ENCODE results near the gene C10orf90. TPM values are rescaled to one million over a fixed set of nuclear protein-coding genes. Genes with fewer than 3 reads are reported as not detected.

Gene C10orf90
- total and polyA plus RNA-seq, 9 donors: not detected

DNA sequence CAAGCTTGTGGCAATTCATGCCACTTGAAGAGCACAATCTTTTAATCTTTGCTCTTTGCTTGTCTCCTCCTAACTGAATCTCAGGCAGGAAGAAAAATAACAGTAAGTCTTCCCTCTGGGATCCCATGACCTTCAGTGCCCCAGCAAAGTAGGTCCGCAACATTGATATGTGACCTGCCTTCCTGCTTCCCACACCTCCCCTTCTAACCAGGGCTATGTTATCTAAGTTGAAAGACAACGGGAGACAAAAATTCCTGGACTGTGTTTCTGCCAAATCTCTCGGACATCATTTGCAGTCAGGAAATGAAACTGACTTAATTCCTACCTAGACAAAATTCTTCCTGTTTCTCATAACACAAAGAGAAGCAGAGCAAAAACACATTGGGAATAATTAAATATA, 53.8 kb downstream of the C10orf90 start:
- intact Hi-C loops (cut with DNase I): no loop called here
- H3K27ac ChIP-seq: no peak overlapping the region

DNA sequence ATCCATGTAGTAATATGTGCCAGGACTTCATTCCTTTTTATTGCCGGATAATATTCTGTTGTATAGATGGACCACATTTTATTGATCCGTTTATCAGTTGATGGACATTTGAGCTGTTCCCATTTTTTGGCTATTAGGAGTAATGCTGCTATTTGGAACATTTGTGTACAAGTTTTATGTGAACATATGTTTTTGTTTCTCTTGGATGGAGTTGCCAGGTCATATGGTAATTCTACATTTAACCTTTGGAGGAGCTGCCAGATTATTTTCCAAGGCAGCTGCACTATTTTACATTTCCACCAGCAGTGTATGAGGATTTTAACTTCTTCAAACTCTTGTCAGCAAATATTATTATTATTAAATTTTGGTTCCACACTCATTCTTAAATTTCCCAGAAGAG, 59.2 kb downstream of the C10orf90 start:
- Histone ChIP-seq H3K36me3 (no peaks in the 10 kb centered on the region), H3K9me3 (no peaks in the 10 kb centered on the region), H3K27me3 (no peaks in the 10 kb centered on the region), H3K4me3 (no peak overlapping the region), H3K4me1 (ENCODE audit: insufficient read depth) (no peaks in the 10 kb centered on the region), H3K27ac (no peak overlapping the region)
- TF ChIP-seq, protein P1, sequence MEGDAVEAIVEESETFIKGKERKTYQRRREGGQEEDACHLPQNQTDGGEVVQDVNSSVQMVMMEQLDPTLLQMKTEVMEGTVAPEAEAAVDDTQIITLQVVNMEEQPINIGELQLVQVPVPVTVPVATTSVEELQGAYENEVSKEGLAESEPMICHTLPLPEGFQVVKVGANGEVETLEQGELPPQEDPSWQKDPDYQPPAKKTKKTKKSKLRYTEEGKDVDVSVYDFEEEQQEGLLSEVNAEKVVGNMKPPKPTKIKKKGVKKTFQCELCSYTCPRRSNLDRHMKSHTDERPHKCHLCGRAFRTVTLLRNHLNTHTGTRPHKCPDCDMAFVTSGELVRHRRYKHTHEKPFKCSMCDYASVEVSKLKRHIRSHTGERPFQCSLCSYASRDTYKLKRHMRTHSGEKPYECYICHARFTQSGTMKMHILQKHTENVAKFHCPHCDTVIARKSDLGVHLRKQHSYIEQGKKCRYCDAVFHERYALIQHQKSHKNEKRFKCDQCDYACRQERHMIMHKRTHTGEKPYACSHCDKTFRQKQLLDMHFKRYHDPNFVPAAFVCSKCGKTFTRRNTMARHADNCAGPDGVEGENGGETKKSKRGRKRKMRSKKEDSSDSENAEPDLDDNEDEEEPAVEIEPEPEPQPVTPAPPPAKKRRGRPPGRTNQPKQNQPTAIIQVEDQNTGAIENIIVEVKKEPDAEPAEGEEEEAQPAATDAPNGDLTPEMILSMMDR (IDR thresholded peaks at IDR 0.05): no peak
- no peak for TF ChIP-seq EP300 (IDR thresholded peaks at IDR 0.05)
- TF ChIP-seq POLR2A (IDR thresholded peaks at IDR 0.05): no peak
- no peak for DNase-seq
- intact Hi-C loops (cut with DNase I): no loop called here
- WGBS, 3 donors: 51 to 70% (median 58%) methylated on average over 2 of the region's 2 CpGs

More for the DNA sequence above, 53.8 kb downstream of the C10orf90 start:
- DNase-seq: no peak
- TF ChIP-seq, protein P1 (IDR thresholded peaks at IDR 0.05): no peak
- TF ChIP-seq EP300 (IDR thresholded peaks at IDR 0.05) (no peak), POLR2A (IDR thresholded peaks at IDR 0.05) (no peak)
- H3K4me1 ChIP-seq (ENCODE audit: insufficient read depth): no peaks in the 10 kb centered on the region
- H3K9me3 ChIP-seq: no peaks in the 10 kb centered on the region
- H3K4me3 ChIP-seq: no peak overlapping the region
- H3K27me3 ChIP-seq: no peaks in the 10 kb centered on the region
- H3K36me3 ChIP-seq: no peaks in the 10 kb centered on the region
- 8 to 11% (median 11%) methylated on average over 3 of the region's 3 CpGs for WGBS, 3 donors

DNA sequence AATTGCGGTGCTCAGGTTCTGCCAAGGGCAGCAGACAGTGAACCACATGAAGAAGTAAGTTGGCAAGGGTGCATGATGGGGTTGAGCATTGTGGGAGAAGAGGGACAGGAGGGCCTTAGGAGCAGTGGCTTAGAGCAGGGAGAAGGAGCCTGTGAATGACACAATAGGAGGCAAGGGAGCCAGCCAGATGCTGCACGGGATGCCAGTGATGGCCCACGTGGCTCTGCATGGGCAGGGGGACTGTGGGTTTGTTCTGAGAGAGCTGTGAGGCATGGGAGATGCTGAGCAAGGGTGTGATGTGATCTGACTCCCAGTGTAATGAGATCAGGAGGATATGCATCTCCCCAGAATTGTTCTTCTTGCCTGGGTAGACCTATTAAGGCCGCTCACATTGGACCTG, 60.9 kb downstream of the C10orf90 start:
- no peaks in the 10 kb centered on the region for H3K36me3 ChIP-seq
- DNase-seq: no peak

DNA sequence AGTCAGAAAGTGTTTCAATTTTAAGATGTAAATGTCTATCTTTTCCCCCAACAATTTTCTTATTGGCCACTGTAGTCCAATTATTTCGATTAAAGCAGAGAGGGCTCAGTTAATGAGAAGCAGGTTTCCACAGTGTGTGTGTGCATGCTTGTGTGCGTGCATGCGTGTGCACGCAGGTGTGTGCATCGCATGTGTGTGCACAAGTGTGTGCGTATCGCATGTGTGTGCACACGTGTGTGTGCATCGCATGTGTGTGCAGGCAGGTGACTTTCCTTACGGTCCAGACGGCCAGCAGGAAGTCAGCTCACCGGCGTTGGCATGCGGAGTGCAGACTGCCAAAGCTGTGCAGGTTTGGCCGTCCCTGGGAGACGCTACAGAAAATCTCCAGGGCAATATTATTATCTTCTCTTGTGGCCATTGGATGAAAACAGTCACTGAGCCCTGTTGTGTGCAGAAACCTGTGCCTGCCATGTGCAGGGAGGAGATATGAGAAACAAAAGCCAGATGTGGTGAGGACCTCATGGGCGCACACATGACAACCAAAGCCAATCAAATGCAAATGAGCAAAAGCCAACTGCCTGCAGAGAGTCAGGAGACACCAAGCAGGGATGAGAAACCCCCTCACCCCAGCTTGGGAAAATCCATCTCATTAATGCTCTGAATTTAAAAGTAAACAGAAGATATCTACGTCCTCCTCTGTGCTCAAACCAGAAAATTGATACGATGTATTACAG, 70.4 kb downstream of the C10orf90 start:
- no peaks in the 10 kb centered on the region for H3K9me3 ChIP-seq
- no peaks in the 10 kb centered on the region for H3K27me3 ChIP-seq
- no peak overlapping the region for H3K27ac ChIP-seq
- WGBS, 3 donors: 71 to 79% (median 73%) methylated on average over 19 of the region's 19 CpGs
- H3K4me3 ChIP-seq: no peak overlapping the region
- TF ChIP-seq POLR2A (IDR thresholded peaks at IDR 0.05) (no peak), EP300 (IDR thresholded peaks at IDR 0.05) (no peak)
- TF ChIP-seq, protein P1 (IDR thresholded peaks at IDR 0.05): no peak
- no peaks in the 10 kb centered on the region for H3K36me3 ChIP-seq
- no peaks in the 10 kb centered on the region for H3K4me1 ChIP-seq (ENCODE audit: insufficient read depth)
- DNase-seq: no peak
- intact Hi-C loops (cut with DNase I): no loop called here

More for the DNA sequence above, 60.9 kb downstream of the C10orf90 start:
- Histone ChIP-seq H3K27ac (no peak overlapping the region), H3K4me1 (ENCODE audit: insufficient read depth) (no peaks in the 10 kb centered on the region), H3K27me3 (no peaks in the 10 kb centered on the region), H3K4me3 (no peak overlapping the region), H3K9me3 (no peaks in the 10 kb centered on the region)
- WGBS, 3 donors: 77 to 86% (median 77%) methylated on average over 4 of the region's 4 CpGs
- intact Hi-C loops (cut with DNase I): no loop called here
- TF ChIP-seq EP300 (IDR thresholded peaks at IDR 0.05) (no peak), POLR2A (IDR thresholded peaks at IDR 0.05) (no peak)
- TF ChIP-seq, protein P1 (IDR thresholded peaks at IDR 0.05): no peak

Data from ovary (tissue), 9 donors.